NCI-H510A (cell line): ENCODE results near the gene VPS50.
"Not testable (repeated sequence)": the region's sequence is repeated elsewhere in the genome, so short reads cannot be mapped to it uniquely, and the experiment has no call there.

Experiments
- DNase-seq: peaks from one replicate; lab custom pipeline; 2025; lab: John Stamatoyannopoulos, UW

Gene VPS50

DNA sequence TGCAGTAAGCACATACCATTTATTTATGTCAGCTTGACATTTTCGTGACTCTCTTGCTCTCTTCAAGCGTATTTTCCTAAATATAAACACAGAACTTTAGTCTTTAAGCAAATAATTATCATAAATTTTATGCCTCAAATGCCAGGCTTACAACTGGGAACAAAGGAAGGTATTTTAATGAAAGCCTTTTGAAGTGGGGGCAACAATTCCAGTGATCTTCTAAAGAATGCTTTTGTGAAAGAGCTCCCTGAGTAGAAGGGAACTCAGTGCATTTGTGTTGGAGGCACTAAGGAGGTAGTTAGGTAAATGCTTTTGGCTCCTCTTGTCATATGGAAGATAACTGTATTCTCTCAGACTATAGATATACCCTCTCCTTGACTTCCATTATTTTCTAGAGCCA is 104.9 kb downstream of the VPS50 start:
- no peak for DNase-seq

DNA sequence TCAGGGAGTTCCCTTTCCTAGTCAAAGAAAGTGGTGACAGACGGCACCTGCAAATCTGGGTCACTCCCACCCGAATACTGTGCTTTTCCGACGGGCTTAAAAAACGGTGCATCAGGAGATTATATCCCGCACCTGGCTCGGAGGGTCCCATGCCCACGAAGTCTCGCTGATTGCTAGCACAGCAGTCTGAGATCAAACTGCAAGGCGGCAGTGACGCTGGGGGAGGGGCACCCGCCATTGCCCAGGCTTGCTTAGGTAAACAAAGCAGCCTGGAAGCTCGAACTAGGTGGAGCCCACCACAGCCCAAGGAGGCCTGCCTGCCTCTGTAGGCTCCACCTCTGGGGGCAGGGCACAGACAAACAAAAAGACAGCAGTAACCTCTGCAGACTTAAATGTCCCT is 110.0 kb downstream of the VPS50 start:
- DNase-seq = not testable (repeated sequence)

DNA sequence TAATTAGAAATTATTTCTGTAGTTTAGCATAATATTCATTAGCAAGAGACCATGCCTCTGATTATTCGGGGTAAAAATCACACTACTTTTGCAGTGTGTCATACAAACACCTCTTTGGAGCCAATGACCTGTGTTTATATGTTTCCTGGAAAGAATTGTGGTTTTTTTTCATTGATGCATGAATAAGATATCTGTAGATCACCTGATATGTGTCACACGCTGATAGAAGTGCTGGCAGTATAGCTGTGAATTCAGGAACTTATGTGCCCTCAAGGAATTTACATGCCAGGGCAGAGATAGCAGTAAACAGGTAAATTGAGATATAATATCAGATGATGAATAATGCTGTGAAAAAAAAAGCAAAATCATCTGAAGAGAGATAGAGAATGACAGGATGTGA is 118.2 kb downstream of the VPS50 start:
- no peak for DNase-seq

DNA sequence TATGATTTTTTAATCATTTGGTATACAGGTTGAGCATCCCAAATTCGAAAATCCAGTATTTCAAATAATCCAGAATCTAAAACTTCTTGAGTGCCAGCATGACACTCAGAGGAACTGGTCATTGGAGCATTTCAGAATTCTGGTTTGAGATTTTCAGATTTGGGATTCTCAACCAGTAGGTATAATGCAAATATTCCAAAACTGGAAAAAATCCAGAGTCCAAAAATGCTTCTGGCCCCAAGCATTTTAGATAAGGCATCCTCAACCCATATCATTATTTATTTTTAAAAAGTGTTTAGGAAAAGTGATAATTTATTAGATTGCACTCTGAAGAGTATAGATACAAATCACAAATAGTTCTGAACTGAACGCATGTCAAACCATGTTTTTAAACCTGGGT is 120.7 kb downstream of the VPS50 start:
- DNase-seq = no peak

DNA sequence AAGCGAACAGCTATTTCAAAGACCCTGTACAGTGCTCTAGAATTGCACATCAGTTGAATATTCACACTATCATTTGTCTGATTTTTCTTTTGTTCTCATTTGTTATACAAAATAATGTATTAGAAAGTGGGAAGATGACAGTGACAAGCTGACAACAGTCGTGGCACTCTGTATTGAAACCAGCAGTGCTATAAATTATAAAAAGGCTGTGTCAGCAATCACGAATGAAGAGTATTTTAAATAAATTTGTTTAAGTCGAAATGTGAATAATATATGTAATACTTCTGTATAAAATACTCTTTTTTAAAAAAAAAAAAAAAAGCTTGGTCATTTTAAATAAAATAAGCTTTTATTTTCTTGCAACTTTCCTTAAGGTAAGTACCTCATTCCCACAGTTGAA is 122.6 kb downstream of the VPS50 start:
- DNase-seq = no peak

DNA sequence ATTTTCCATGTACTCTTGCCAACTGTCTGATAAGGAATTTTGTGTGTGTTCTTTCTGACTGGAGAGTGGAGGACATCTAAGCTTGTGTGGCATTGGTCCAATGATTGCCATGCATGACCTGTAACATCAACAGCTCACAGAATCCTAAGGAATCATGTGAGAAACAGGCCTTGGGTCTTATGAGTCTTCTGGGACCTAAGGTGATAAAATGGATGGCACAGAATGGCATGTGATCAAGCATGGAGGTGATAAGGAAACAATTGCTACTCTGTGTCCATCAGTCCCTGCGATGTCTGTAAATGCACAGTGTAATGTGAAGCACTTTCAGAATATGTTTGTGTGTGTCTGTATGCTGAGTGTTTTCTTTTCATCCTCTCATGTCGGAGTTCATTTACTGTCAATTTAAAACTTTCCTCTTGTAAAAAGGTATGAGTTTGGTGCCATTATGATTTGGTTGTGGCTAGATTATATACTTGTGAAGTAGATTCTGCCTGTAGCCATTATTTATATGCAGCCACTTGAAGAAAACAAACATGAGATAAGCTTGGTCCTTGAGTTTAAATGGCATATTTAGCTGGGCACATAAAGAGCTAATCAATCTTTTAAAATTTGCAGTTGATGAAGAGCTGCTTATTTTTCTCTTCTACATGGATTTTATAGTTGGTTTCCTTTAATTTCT is 127.5 kb downstream of the VPS50 start:
- DNase-seq = no peak

DNA sequence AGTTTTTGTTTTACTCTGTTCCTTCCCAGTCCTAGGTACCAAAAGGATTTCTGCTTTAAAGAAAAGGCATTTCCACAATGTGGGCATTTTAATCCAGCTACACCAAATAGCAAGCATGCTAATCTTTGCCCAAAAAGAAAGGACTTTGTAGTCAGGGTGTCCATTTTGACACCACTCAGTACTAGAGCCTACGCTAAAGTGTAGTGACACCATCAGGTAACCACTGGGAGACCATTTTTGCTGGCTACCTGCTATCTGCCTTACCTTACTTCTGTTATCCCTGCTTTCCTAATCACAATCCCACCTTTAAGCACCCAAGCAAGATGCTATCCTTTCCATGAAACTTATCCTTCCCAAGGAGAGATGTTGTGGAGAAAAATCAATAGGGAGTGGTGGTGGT is 129.7 kb downstream of the VPS50 start:
- no peak for DNase-seq

DNA sequence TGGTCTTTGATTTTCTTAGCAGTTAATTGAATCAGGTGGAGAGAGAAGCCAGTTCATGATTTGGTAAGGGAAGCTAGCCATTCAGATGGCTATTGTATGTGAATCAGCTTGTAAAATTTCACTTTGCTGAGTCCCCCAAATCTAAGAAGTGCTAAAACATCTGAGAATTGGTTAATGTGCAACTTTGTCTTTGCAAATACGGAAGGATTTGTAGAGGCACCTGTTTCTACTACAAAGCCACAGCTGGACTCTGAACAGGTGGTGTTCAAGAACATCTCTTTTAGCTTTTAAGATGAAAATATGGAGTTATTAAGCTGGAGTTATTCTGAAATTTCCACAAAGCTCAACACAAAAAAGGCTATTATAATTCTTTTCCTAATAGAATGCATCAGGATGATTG is 132.6 kb downstream of the VPS50 start:
- no peak for DNase-seq

DNA sequence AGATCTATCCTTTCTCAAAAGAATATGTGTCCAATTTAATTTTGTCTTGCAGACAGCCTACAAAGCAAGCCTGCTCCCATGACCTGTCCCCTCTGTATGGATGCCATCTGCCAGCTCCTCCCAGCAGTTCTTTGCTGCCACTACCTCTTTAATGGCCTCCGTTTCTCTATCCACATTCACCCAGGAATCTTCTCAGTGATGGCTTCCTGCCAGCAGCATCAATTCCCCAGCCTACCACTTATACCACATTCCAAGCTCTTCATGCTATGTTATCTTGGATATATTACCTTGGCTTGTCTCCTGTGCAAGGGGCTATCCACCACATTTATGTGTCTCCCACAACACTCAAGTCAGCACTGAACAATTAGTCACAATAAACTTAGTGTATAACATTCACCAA is 133.2 kb downstream of the VPS50 start:
- DNase-seq = no peak

DNA sequence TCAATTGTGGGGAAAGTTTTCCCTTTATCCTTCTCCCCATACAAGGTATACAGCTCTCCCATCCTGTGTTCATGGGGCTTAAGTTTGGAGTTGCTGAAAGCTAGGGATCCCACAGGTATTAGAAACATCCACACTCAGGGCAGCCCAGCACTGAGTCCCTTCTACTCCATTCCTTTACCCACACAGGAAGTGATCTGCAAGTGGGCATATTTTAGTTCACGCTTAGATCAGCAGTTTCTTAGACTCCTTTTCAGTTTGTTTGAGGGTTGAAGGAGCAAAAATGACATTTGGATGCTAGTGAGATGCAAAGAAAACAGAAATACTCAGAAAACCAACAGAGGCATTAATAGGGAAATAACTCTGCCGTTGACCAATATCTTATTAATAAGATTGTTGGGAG is 134.7 kb downstream of the VPS50 start:
- DNase-seq = no peak

DNA sequence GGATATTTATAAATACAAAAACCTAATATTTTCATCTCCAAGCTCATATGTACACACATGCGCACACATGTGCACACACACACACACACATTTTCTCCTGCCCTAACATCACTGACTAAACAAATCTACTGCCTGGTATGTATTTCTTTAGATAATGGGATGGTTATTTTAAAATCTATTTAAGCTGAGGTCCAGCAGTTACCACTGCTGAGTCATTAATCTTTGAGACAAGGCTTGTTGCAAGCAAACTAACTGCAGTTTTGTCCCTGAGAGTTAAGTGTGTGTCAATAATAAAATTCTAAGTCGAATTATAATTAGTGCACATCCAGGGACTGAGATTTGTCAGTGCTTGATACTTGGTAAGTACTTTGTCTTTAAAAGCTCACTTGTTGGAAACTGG is 135.1 kb downstream of the VPS50 start:
- DNase-seq = no peak

DNA sequence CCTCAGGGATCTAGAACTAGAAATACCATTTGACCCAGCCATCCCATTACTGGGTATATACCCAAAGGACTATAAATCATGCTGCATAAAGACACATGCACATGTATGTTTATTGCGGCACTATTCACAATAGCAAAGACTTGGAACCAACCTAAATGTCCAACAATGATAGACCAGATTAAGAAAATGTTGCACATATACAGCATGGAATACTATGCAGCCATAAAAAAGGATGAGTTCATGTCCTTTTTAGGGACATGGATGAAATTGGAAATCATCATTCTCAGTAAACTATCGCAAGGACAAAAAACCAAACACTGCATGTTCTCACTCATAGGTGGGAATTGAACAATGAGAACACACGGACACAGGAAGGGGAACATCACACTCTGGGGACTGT is 138.8 kb downstream of the VPS50 start:
- not testable (repeated sequence) for DNase-seq

DNA sequence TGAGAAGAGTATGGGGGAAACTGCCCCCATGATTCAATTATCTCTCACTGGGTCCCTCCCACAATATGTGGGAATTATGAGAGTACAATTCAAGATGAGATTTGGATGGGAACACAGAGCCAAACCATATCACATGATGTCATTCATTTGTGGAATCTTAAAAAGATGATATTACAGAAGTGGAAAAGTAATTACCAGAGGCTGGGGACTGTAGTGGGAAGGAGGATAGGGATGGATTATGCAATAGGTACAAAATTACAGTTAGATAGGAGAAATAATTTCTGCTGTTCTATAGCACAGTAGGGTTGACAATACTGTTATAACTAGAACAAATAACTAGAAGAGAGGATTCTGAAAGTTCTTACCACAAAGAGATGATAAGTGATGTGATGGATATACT is 141.4 kb downstream of the VPS50 start:
- no peak for DNase-seq

DNA sequence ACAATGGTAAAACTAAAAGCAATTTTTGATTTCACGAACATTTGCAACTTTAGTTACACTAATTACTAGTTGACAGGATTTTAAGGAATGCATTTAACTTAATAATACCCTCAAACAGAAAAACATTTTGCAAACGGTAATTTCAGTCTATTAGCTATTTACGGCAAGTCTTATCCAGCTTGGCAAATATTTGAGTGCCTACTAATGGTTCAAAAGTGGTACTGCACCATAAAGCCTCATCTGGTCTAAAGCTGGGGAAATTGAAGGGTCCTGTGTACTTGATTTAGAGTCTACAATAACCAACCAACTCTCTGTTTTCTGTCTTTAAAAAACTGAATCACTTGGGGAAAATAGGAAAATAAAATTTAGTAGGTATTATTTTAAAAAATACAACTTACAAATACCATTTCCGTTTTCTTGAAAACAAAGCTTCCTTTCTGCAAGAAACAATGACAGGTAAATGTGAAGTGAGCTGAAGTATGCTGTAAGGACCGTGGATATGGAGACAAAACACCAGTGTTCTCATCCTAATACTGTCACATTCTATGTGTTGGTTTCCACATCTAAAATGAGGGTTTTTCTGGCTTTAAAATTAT is 142.3 kb downstream of the VPS50 start:
- DNase-seq = no peak

DNA sequence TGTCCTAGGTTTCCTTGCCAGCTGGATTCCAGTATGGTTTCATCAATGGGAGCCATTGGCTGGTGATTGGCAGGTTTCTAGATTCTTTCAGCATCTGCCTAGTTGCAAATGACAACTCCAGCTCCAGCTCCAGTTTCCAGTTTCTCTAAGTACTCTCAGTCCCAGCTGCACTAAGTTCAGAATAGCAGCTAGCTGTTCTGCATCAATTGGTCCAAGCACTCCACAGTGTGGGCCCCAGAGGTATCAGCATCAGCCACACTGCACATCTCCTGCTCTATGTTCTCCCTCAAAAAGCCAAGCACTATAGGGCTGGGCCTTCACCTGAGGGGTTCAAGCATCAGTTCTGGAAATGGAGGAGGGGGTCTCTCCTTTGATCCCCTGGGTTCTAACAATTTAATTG is 143.4 kb downstream of the VPS50 start:
- DNase-seq = no peak

DNA sequence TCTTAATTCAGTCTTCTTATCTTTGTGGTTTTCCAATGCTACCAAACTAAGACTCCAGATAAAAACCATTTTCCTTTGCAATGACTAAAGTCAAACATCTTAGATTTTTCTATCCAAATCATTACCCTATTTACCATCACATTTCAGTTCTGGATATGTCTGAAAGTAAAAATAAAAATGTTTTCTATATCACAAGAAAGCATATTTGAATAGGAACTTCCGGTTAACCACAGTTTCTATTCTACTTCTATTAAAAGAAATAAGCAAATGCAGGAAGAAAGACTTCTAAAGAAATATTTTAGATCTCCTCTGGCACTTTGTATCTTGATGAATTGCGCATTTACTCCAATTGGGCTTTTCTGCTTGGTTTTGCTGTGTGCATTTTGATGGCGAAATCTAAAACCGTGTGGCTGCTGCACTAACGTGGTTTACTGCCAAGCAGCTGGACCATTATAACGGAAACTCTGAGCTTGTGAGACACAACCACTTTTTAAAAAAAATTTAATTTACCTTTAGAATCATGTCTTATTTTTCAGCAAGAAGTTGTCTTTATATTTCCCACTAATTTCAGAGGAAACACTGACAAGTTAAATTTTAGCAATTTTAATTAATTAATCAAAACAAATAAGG is 146.1 kb downstream of the VPS50 start:
- DNase-seq = no peak

DNA sequence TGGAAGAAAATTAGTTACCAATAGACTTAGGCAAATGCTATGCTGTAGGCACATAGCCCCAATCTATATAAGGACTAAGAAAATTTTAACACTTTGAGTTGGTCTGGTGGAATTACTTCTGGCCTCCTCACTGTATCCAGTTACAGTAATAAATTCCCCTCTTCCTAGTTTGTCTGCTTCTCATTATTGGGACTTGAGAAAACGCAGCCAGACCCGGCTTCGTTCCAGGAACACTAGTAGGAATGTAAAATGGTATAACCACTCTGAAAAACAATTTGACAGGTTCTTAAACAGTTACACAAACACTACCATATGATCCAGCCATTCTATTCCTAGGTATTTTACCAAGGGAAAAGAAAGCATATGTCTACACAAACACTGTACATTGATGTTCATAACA is 150.2 kb downstream of the VPS50 start:
- no peak for DNase-seq

DNA sequence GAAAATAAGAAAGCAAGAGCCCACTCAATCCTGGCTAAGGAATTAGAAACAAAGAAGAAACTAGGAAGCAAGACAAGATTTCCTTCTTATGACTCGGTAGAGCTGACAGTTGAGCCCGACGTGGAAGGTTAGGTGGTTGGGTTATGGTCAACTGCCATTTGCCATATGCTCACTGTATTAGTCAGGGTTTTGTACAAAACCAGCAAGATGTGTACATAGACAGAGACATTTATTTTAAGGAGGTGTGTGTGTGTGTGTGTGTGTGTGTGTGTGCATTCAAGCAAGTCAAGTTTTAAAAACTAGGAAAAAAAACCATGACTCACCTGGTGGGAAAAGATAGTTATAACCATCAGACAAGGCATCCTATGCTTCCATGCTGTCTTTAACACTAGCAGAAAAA is 158.5 kb downstream of the VPS50 start:
- DNase-seq = no peak

DNA sequence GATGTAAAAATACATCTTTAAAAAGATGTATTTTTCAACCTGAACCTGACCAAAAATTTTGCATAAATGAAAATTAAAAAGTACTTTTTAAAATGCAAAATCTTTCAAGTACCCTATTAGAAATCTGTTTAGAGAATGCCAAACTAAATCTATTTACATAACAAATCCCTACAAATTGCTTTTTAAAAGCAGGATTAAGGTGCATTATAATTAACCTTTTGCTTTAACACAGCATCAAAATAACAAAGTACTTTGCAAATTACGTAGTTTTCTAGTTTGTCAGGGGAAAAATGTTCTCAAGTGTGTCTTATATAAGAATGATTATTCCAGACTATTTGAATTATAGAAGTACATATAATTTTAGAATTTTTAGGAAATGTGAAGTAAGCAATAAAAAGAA is 160.8 kb downstream of the VPS50 start:
- no peak for DNase-seq

DNA sequence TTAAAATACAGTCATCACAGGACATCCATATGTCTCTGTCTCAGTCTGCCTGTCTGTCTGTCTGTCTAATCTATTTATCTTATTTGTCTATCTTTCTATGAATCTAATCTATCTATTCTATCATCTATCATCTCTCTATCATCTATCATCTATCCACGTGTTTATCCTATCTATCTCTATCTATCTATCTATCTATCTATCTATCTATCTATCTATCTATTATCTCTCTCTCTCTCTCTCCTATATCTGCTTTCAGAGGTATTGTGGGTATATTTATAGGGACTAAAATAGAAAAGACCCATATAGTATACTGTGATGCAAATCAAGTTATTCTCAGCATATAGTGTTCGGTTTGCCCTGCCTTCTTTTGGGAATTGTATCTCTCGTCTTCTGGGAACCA is 167.5 kb downstream of the VPS50 start:
- no peak for DNase-seq

DNA sequence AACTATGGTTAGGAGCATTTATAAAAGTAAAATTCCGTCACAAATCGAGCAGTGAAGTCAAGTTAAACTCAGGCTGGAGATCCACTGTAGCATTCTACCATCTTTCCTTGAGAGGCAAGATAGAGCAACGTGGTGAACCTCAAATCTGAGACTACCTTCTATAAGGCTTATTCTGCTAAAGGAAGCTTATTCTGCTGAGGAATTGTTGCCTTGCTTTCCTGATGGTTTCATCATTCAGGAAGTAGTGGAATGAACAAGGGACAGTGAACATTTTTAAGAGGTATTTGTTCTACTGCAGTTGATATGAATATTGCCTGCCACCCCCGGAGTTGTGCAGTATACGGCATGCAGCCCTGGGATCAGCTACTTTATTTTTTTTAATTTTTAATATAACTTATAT is 170.8 kb downstream of the VPS50 start:
- DNase-seq = no peak

DNA sequence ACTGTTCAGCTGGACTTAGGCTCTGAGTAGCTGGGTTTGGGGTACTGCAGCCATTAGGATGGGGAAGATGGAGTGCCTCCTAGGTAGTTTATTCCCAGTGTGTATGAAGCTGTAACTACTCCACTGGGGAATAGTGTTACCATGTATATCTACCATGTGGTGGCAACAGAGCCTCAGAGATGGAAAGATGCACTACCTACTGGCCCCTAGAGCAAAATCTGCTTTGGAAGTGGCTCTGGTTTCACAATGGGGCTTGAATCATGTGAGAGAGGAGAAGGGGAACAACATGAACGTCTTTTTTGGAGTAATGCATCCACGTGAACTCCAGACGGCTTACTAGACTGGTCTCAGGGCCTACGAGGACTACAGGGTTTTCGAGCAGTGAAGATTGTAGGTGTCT is 175.1 kb downstream of the VPS50 start:
- DNase-seq = no peak

DNA sequence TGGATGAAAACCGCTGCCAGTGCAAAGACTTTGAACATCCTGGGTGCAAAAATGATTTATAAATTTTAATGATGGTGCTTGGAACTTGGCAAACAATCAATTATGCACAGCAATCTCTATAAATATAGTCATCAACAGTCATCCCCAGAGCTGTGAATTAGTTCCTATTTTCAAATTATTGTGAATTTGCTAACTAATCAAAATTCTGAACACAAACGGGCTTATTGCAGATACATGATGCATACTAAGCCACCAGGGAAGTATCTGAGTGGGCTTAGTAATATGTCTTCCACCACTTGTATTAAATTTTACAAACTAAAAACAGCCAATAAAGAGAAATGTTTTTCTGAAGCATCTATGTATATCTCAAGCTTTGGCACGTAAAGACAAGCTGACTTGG is 177.2 kb downstream of the VPS50 start:
- no peak for DNase-seq
